ENCODE measurements around the gene OPCML.

OPCML gene

GRCh38 chr11:133232665-133233064, 299.6 kb downstream of the OPCML start:
- no peak for DNase-seq (ENCODE audit: low spot score)

- DNase-seq (ENCODE audit: low spot score): no peak
Measured at GRCh38 chr11:133230431-133230830, 301.9 kb downstream of the OPCML start.

- DNase-seq (ENCODE audit: low spot score): no peak
Measured at GRCh38 chr11:133228471-133229329, 303.6 kb downstream of the OPCML start.

GRCh38 chr11:133227632-133228111, 304.6 kb downstream of the OPCML start:
- no peak for DNase-seq (ENCODE audit: low spot score)

- DNase-seq (ENCODE audit: low spot score): no peak
Measured at GRCh38 chr11:133224271-133224670, 308.0 kb downstream of the OPCML start.

GRCh38 chr11:133222425-133223330, 309.6 kb downstream of the OPCML start:
- no peak for DNase-seq (ENCODE audit: low spot score)

GRCh38 chr11:133219543-133219942, 312.8 kb downstream of the OPCML start:
- DNase-seq (ENCODE audit: low spot score): no peak

- no peak for DNase-seq (ENCODE audit: low spot score)
Measured at GRCh38 chr11:133216813-133217212, 315.5 kb downstream of the OPCML start.

GRCh38 chr11:133215596-133216230, 316.6 kb downstream of the OPCML start:
- DNase-seq (ENCODE audit: low spot score): no peak

GRCh38 chr11:133214646-133215045, 317.7 kb downstream of the OPCML start:
- no peak for DNase-seq (ENCODE audit: low spot score)

GRCh38 chr11:133212201-133212600, 320.1 kb downstream of the OPCML start:
- no peak for DNase-seq (ENCODE audit: low spot score)

- DNase-seq (ENCODE audit: low spot score): no peak
Measured at GRCh38 chr11:133207995-133208394, 324.3 kb downstream of the OPCML start.

- DNase-seq (ENCODE audit: low spot score): no peak
Measured at GRCh38 chr11:133206313-133207005, 325.8 kb downstream of the OPCML start.

GRCh38 chr11:133204158-133204557, 328.1 kb downstream of the OPCML start:
- no peak for DNase-seq (ENCODE audit: low spot score)

- DNase-seq (ENCODE audit: low spot score): no peak
Measured at GRCh38 chr11:133202816-133203215, 329.5 kb downstream of the OPCML start.

- DNase-seq (ENCODE audit: low spot score): no peak
Measured at GRCh38 chr11:133198438-133198837, 333.9 kb downstream of the OPCML start.

- no peak for DNase-seq (ENCODE audit: low spot score)
Measured at GRCh38 chr11:133197425-133197824, 334.9 kb downstream of the OPCML start.

- DNase-seq (ENCODE audit: low spot score): peak; percentile 56
Measured at GRCh38 chr11:133191931-133192330, 340.4 kb downstream of the OPCML start.

GRCh38 chr11:133181667-133182066, 350.6 kb downstream of the OPCML start:
- no peak for DNase-seq (ENCODE audit: low spot score)

- no peak for DNase-seq (ENCODE audit: low spot score)
Measured at GRCh38 chr11:133181066-133181465, 351.2 kb downstream of the OPCML start.

GRCh38 chr11:133180201-133180600, 352.1 kb downstream of the OPCML start:
- no peak for DNase-seq (ENCODE audit: low spot score)

GRCh38 chr11:133176748-133177147, 355.6 kb downstream of the OPCML start:
- no peak for DNase-seq (ENCODE audit: low spot score)

Data from globus pallidus (tissue), 1 donor.